GM19438 (cell line): Measurements from ENCODE around the gene RXFP1.

Experiments
- ATAC-seq: cut with Tn5 transposase; IDR thresholded peaks from one replicate; pipeline ENCODE4 v1.9.1; 2021; ENCODE audit warnings: low read depth; ENCODE audit not compliant: unreplicated experiment

RXFP1 gene

GRCh38 chr4:158540125-158540907 lies 18.6 kb downstream of the RXFP1 start:
- no peak for ATAC-seq

- no peak for ATAC-seq
Measured at GRCh38 chr4:158541506-158541905, 19.8 kb downstream of the RXFP1 start.

GRCh38 chr4:158543191-158543590 lies 21.5 kb downstream of the RXFP1 start:
- ATAC-seq = no peak

GRCh38 chr4:158544141-158544540 lies 22.5 kb downstream of the RXFP1 start:
- ATAC-seq = no peak

GRCh38 chr4:158553364-158553763 lies 31.7 kb downstream of the RXFP1 start:
- ATAC-seq = no peak

GRCh38 chr4:158560284-158560683 lies 38.6 kb downstream of the RXFP1 start:
- no peak for ATAC-seq

- no peak for ATAC-seq
Measured at GRCh38 chr4:158566860-158567259, 45.2 kb downstream of the RXFP1 start.

GRCh38 chr4:158571736-158572135 lies 50.1 kb downstream of the RXFP1 start:
- no peak for ATAC-seq

GRCh38 chr4:158572608-158573007 lies 50.9 kb downstream of the RXFP1 start:
- ATAC-seq = no peak

GRCh38 chr4:158578476-158578875 lies 56.8 kb downstream of the RXFP1 start:
- no peak for ATAC-seq

GRCh38 chr4:158580064-158580463 lies 58.4 kb downstream of the RXFP1 start:
- no peak for ATAC-seq

- ATAC-seq = no peak
Measured at GRCh38 chr4:158581161-158581560, 59.5 kb downstream of the RXFP1 start.

- ATAC-seq = no peak
Measured at GRCh38 chr4:158586881-158587280, 65.2 kb downstream of the RXFP1 start.

- ATAC-seq = no peak
Measured at GRCh38 chr4:158588285-158588684, 66.6 kb downstream of the RXFP1 start.

GRCh38 chr4:158588777-158589176 lies 67.1 kb downstream of the RXFP1 start:
- ATAC-seq = no peak

GRCh38 chr4:158590306-158590705 lies 68.6 kb downstream of the RXFP1 start:
- no peak for ATAC-seq

GRCh38 chr4:158590824-158591223 lies 69.1 kb downstream of the RXFP1 start:
- ATAC-seq = no peak

GRCh38 chr4:158597879-158598596 lies 76.4 kb downstream of the RXFP1 start:
- ATAC-seq = no peak

GRCh38 chr4:158599150-158599549 lies 77.5 kb downstream of the RXFP1 start:
- ATAC-seq = no peak

- no peak for ATAC-seq
Measured at GRCh38 chr4:158599765-158600498, 78.2 kb downstream of the RXFP1 start.

GRCh38 chr4:158604369-158604768 lies 82.7 kb downstream of the RXFP1 start:
- no peak for ATAC-seq
